ENCODE measurements around the gene SELENON. TPM values are rescaled to one million over a fixed set of nuclear protein-coding genes. Genes with fewer than 3 reads are reported as not detected.

Gene SELENON
- total and polyA plus RNA-seq, 8 donors, result 1.7 to 81.1 (median 20.0) TPM

GRCh38 chr1:25755475-25756125 lies 44.4 kb upstream of the SELENON start:
- H3K27ac ChIP-seq, result no peak overlapping the region
- no peaks in the 10 kb centered on the region for H3K27me3 ChIP-seq
- peaks cover 0 to 37% (median 15%) of the 10 kb centered on the region in 4 donors for H3K36me3 ChIP-seq
- H3K9me3 ChIP-seq, result no peaks in the 10 kb centered on the region
- no peak overlapping the region for H3K4me3 ChIP-seq
- 87 to 93% (median 89%) methylated on average over 7 of the region's 7 CpGs for WGBS, 5 donors
- intact Hi-C loops (cut with DNase I; ENCODE audit: low total_unique reads), result no loop called here
- no peak for DNase-seq
- TF ChIP-seq POLR2A (IDR thresholded peaks at IDR 0.05) (no peak), POLR2AphosphoS5 (IDR thresholded peaks at IDR 0.05) (no peak), CTCF (IDR thresholded peaks at IDR 0.05) (no peak), EP300 (IDR thresholded peaks at IDR 0.05) (no peak)
- peaks cover 0 to 15% (median 9%) of the 10 kb centered on the region in 4 donors for H3K4me1 ChIP-seq

GRCh38 chr1:25756215-25756614 lies 43.8 kb upstream of the SELENON start:
- peaks cover 0 to 15% (median 9%) of the 10 kb centered on the region in 4 donors for H3K4me1 ChIP-seq
- H3K36me3 ChIP-seq, result peaks cover 0 to 37% (median 16%) of the 10 kb centered on the region in 4 donors
- no peak overlapping the region for H3K4me3 ChIP-seq
- H3K9me3 ChIP-seq, result no peaks in the 10 kb centered on the region
- WGBS, 5 donors, result 64 to 81% (median 75%) methylated on average over 3 of the region's 3 CpGs
- no peaks in the 10 kb centered on the region for H3K27me3 ChIP-seq
- no peak overlapping the region for H3K27ac ChIP-seq
- intact Hi-C loops (cut with DNase I; ENCODE audit: low total_unique reads), result no loop called here
- TF ChIP-seq EP300 (IDR thresholded peaks at IDR 0.05) (no peak), CTCF (IDR thresholded peaks at IDR 0.05) (no peak), POLR2A (IDR thresholded peaks at IDR 0.05) (no peak), POLR2AphosphoS5 (IDR thresholded peaks at IDR 0.05) (no peak)
- no peak for DNase-seq

- Histone ChIP-seq H3K9me3 (no peaks in the 10 kb centered on the region), H3K4me3 (no peak overlapping the region), H3K4me1 (peaks cover 0 to 15% (median 9%) of the 10 kb centered on the region in 4 donors), H3K36me3 (peaks cover 0 to 30% (median 16%) of the 10 kb centered on the region in 4 donors), H3K27ac (no peak overlapping the region), H3K27me3 (no peaks in the 10 kb centered on the region)
- WGBS, 5 donors, result 68 to 84% (median 72%) methylated on average over 9 to 12 of the region's 12 CpGs
- intact Hi-C loops (cut with DNase I; ENCODE audit: low total_unique reads), result no loop called here
- DNase-seq, result no peak
- TF ChIP-seq POLR2A (IDR thresholded peaks at IDR 0.05), result no peak
- TF ChIP-seq POLR2AphosphoS5 (IDR thresholded peaks at IDR 0.05), result no peak
- no peak for TF ChIP-seq EP300 (IDR thresholded peaks at IDR 0.05)
- TF ChIP-seq CTCF (IDR thresholded peaks at IDR 0.05), result no peak
Observed at GRCh38 chr1:25757151-25757845, 42.7 kb upstream of the SELENON start.

- TF ChIP-seq POLR2AphosphoS5 (IDR thresholded peaks at IDR 0.05), result no peak
- no peak for TF ChIP-seq CTCF (IDR thresholded peaks at IDR 0.05)
- no peak for TF ChIP-seq POLR2A (IDR thresholded peaks at IDR 0.05)
- TF ChIP-seq EP300 (IDR thresholded peaks at IDR 0.05), result no peak
- no peak for DNase-seq
- 68 to 78% (median 72%) methylated on average over 5 of the region's 5 CpGs for WGBS, 5 donors
- no peak overlapping the region for H3K4me3 ChIP-seq
- H3K9me3 ChIP-seq, result no peaks in the 10 kb centered on the region
- H3K36me3 ChIP-seq, result peaks cover 0 to 30% (median 16%) of the 10 kb centered on the region in 4 donors
- peaks cover 0 to 15% (median 9%) of the 10 kb centered on the region in 4 donors for H3K4me1 ChIP-seq
- intact Hi-C loops (cut with DNase I; ENCODE audit: low total_unique reads), result no loop called here
- no peak overlapping the region for H3K27ac ChIP-seq
- no peaks in the 10 kb centered on the region for H3K27me3 ChIP-seq
Observed at GRCh38 chr1:25757846-25758185, 42.2 kb upstream of the SELENON start.
